ENCODE data around the gene OR5B21. TPM values are rescaled to one million over a fixed set of nuclear protein-coding genes. Genes with fewer than 3 reads are reported as not detected.

The OR5B21 gene
- total RNA-seq, 1 experiment from 2014 or later, result not detected

GRCh38 chr11:58549644-58550043, 41.7 kb upstream of the OR5B21 start:
- TF ChIP-seq CTCF (conservative IDR thresholded peaks at IDR 0.05), result no peak
- H3K27ac Mint-ChIP-seq, result no peak overlapping the region
- no peak for DNase-seq
- H3K9me3 Mint-ChIP-seq, result no peaks in the 10 kb centered on the region
- no peak overlapping the region for H3K56ac ChIP-seq (ENCODE audit: insufficient read length, low read depth, low read length)
- H3K9me3 ChIP-seq (ENCODE audit: control insufficient read depth, low read depth, low read length), result no peaks in the 10 kb centered on the region
- H3K4me1 Mint-ChIP-seq, result no peaks in the 10 kb centered on the region; a peak in 1 of 4 replicates
- H2BK15ac ChIP-seq (ENCODE audit: low read depth, low read length), result no peak overlapping the region
- H3K4me3 Mint-ChIP-seq, result no peak overlapping the region
- no peak overlapping the region for H4K8ac ChIP-seq (replicated peaks; ENCODE audit: insufficient read length, low read depth, low read length)
- no peak overlapping the region for H3K14ac ChIP-seq (ENCODE audit: insufficient read depth, low read length)
- no peaks in the 10 kb centered on the region for H4K20me1 ChIP-seq (ENCODE audit: control insufficient read depth, insufficient read depth, insufficient read length)
- no CpG with 5 or more reads among the region's 7 CpGs for WGBS (ENCODE audit: extremely low coverage, insufficient read length, low lambda C conversion rate)
- H3K4me1 ChIP-seq (ENCODE audit: insufficient read depth, low read length), result no peaks in the 10 kb centered on the region
- H2AK5ac ChIP-seq (ENCODE audit: insufficient read length, low read length), result no peak overlapping the region
- H3K23me2 ChIP-seq (ENCODE audit: insufficient read length, low read depth, low read length, poor library complexity, severe bottlenecking), result no peaks in the 10 kb centered on the region
- no peak overlapping the region for H2AFZ ChIP-seq (ENCODE audit: low read length)
- H3K27me3 Mint-ChIP-seq (ENCODE audit: low read depth), result no peaks in the 10 kb centered on the region
- no peak overlapping the region for H2BK12ac ChIP-seq (ENCODE audit: insufficient read length, low read depth, low read length)
- peaks cover 0 to 1% (median 0%) of the 10 kb centered on the region in 3 experiments; a peak in 1 of 7 replicates for H3K36me3 Mint-ChIP-seq (ENCODE audit: insufficient read depth in 1 of 3, low read depth in 3 of 3)
- H3K23ac ChIP-seq (ENCODE audit: insufficient read length, low read depth, low read length), result no peak overlapping the region
- H3K27ac ChIP-seq (ENCODE audit: insufficient read length, low read depth, low read length), result no peak overlapping the region
- no peak overlapping the region for H2BK120ac ChIP-seq (ENCODE audit: low read depth, low read length, poor library complexity, severe bottlenecking)
- H3K9ac ChIP-seq (ENCODE audit: extremely low read depth, insufficient read length, low read length), result no peak overlapping the region
- no peak overlapping the region for H3K4me2 ChIP-seq (ENCODE audit: insufficient read depth, insufficient read length, low read length)
- H4K91ac ChIP-seq (ENCODE audit: insufficient read length, low read depth, low read length), result no peak overlapping the region
- H3K79me1 ChIP-seq (ENCODE audit: insufficient read depth, low read depth, low read length, poor library complexity, severe bottlenecking), result no peaks in the 10 kb centered on the region
- H2BK5ac ChIP-seq (ENCODE audit: insufficient read length, low read length), result no peak overlapping the region
- no peak overlapping the region for H3K4ac ChIP-seq (ENCODE audit: low read depth, low read length)
- no peak overlapping the region for H2BK20ac ChIP-seq (ENCODE audit: low read depth, low read length, poor library complexity, severe bottlenecking)
- no peak overlapping the region for H3T11ph ChIP-seq (ENCODE audit: low read length)
- H3K27me3 ChIP-seq (ENCODE audit: insufficient read depth, low read length), result no peaks in the 10 kb centered on the region
- H4K5ac ChIP-seq (ENCODE audit: insufficient read length, low read depth, low read length), result no peak overlapping the region
- H3K79me2 ChIP-seq (ENCODE audit: insufficient read depth, low read length), result no peaks in the 10 kb centered on the region
- no peak overlapping the region for H3K18ac ChIP-seq (ENCODE audit: insufficient read length, low read depth, low read length)

Measured in H9 (cell line).